Caco-2 (cell line): Measurements from ENCODE around the gene LRRC46. TPM values are rescaled to one million over a fixed set of nuclear protein-coding genes. Genes with fewer than 3 reads are reported as not detected.

Experiments
- BruUV-seq: library from RNA; stranded (reverse); fragments of 400-500 nt; replicated peaks from 2 replicates; lab custom pipeline; 2021; lab: Mats Ljungman, UMichigan
- CTCF ChIA-PET: fragments of 300-600 bp; sonication (Branson Sonifier 250); formaldehyde crosslinking; loops from one replicate; lab custom pipeline; 2022; ENCODE audit warnings: antibody characterized with exemption; lab: Charles Lee
- POLR2A ChIA-PET: fragments of 300-600 bp; sonication (Branson Sonifier 250); formaldehyde crosslinking; loops from one replicate; lab custom pipeline; 2022; ENCODE audit warnings: antibody characterized with exemption; lab: Charles Lee
- DNase-seq, 2 experiments: peaks; one replicate each; pipeline versions ENCODE4 v3.0.0 to v3.0.0-alpha.2; 2020 to 2022
- H3K27me3 ChIP-seq: replicated peaks from 2 replicates; pipeline ENCODE4 v1.6.0; 2011; ENCODE audit warnings: low read length; ENCODE audit not compliant: control insufficient read depth, insufficient read depth
- H3K36me3 ChIP-seq: 2 replicates; pipeline ENCODE4 v1.5.1; 2011; ENCODE audit warnings: low read length; ENCODE audit not compliant: control insufficient read depth, insufficient read depth
- H3K4me1 ChIP-seq: fragments of 250-450 bp; sonication (Bioruptor Pico); 2 replicates; pipeline ENCODE4 v1.5.1; 2020; ENCODE audit warnings: mild to moderate bottlenecking
- H3K4me3 ChIP-seq: 2 replicates; pipeline ENCODE4 v1.5.1; 2011; ENCODE audit warnings: low read depth, mild to moderate bottlenecking, control low read depth, low read length
- H3K9me3 ChIP-seq: fragments of 250-450 bp; sonication (Bioruptor Pico); 2 replicates; pipeline ENCODE4 v1.5.1; 2020; ENCODE audit warnings: mild to moderate bottlenecking, moderate library complexity
- H3K27ac Mint-ChIP-seq: one replicate; pipeline ENCODE4 v1.8.0; 2022; ENCODE audit warnings: mixed read lengths; ENCODE audit not compliant: unreplicated experiment
- H3K27me3 Mint-ChIP-seq: one replicate; pipeline ENCODE4 v1.8.0; 2022; ENCODE audit warnings: mixed read lengths; ENCODE audit not compliant: insufficient read depth, unreplicated experiment
- H3K36me3 Mint-ChIP-seq: one replicate; pipeline ENCODE4 v1.8.0; 2022; ENCODE audit warnings: mild to moderate bottlenecking, mixed read lengths; ENCODE audit not compliant: insufficient read depth, unreplicated experiment
- H3K4me1 Mint-ChIP-seq: one replicate; pipeline ENCODE4 v1.8.0; 2022; ENCODE audit warnings: low read depth, mixed read lengths; ENCODE audit not compliant: unreplicated experiment
- H3K4me3 Mint-ChIP-seq: one replicate; pipeline ENCODE4 v1.8.0; 2022; ENCODE audit warnings: mild to moderate bottlenecking, moderate library complexity, mixed read lengths; ENCODE audit not compliant: unreplicated experiment
- H3K9me3 Mint-ChIP-seq: one replicate; pipeline ENCODE4 v1.8.0; 2022; ENCODE audit warnings: mixed read lengths; ENCODE audit not compliant: unreplicated experiment
- intact Hi-C: fragments of 100-400 bp; cut with micrococcal nuclease; formaldehyde crosslinking; loops from one replicate; pipeline ENCODE4 v1.10.0; 2022; ENCODE audit not compliant: unreplicated experiment
- total RNA-seq: library from RNA; stranded (reverse); gene quantifications from 2 replicates; pipeline ENCODE4 v1.2.3, GENCODE V29; 2022
- TF ChIP-seq, protein P1 (sequence below), 2 experiments: fragments of 200-600 bp in 1 of 2; IDR thresholded peaks; 1 replicate in 1 of 2; 2 replicates in 1 of 2; pipeline versions ENCODE4 v1.5.1 to v1.8.0; 2011 to 2022; ENCODE audit warnings: antibody characterized with exemption in 1 of 2, control low read depth in 1 of 2, inconsistent platforms in 1 of 2, low read depth in 1 of 2, low read length in 1 of 2, mild to moderate bottlenecking in 1 of 2, moderate library complexity in 1 of 2; ENCODE audit not compliant: insufficient read depth in 1 of 2, severe bottlenecking in 1 of 2, unreplicated experiment in 1 of 2

The LRRC46 gene
- total RNA-seq, 1 experiment from 2014 or later = 2.3 TPM

DNA sequence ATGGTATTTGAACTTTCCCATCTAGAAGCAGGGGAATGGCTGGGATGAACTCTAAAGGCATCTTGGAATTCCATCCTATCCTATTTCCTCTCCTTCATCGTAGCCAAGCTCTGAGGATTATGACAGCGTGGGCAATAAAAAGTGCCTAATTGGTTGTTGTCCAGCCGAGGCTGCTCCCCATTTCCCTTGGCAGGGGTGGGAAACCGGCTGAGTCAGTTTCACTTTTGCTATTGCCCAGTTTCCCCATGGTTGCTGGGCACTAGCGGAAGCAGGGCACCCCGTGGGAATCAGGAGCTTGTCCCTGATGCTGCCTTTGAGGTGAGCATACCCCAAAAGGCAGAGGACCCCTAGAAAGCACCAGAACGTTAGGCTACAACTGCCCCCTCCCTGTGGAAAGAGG lies 50.8 kb downstream of the LRRC46 start:
- no peak overlapping the region for H3K4me3 Mint-ChIP-seq
- H3K4me1 Mint-ChIP-seq = peaks cover 42% of the 10 kb centered on the region
- H3K27me3 ChIP-seq = no peaks in the 10 kb centered on the region
- peaks cover 71% of the 10 kb centered on the region for H3K4me1 ChIP-seq
- H3K36me3 Mint-ChIP-seq = peaks cover 7% of the 10 kb centered on the region
- H3K9me3 ChIP-seq = no peaks in the 10 kb centered on the region
- H3K4me3 ChIP-seq = no peak overlapping the region
- DNase-seq = no peak
- H3K9me3 Mint-ChIP-seq = no peaks in the 10 kb centered on the region
- TF ChIP-seq, protein P1, sequence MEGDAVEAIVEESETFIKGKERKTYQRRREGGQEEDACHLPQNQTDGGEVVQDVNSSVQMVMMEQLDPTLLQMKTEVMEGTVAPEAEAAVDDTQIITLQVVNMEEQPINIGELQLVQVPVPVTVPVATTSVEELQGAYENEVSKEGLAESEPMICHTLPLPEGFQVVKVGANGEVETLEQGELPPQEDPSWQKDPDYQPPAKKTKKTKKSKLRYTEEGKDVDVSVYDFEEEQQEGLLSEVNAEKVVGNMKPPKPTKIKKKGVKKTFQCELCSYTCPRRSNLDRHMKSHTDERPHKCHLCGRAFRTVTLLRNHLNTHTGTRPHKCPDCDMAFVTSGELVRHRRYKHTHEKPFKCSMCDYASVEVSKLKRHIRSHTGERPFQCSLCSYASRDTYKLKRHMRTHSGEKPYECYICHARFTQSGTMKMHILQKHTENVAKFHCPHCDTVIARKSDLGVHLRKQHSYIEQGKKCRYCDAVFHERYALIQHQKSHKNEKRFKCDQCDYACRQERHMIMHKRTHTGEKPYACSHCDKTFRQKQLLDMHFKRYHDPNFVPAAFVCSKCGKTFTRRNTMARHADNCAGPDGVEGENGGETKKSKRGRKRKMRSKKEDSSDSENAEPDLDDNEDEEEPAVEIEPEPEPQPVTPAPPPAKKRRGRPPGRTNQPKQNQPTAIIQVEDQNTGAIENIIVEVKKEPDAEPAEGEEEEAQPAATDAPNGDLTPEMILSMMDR (IDR thresholded peaks at IDR 0.05; ENCODE audit: insufficient read depth in 1 of 2, low read depth in 1 of 2, low read length in 1 of 2, severe bottlenecking in 1 of 2, unreplicated experiment in 1 of 2) = no peak
- intact Hi-C loops = no loop called here
- BruUV-seq = no TSS peak
- no peak overlapping the region for H3K27ac Mint-ChIP-seq
- no peaks in the 10 kb centered on the region for H3K36me3 ChIP-seq
- H3K27me3 Mint-ChIP-seq = no peaks in the 10 kb centered on the region
- ChIA-PET CTCF (interaction anchor here (1.4 to 15.7 kb wide), 3 partner anchors 8 to 37 kb away, joined by 7 to 904 read pairs (median 8); partner anchors contain the start of genes SCRN2, SP2 and SP6), POLR2A (no interaction called here)

DNA sequence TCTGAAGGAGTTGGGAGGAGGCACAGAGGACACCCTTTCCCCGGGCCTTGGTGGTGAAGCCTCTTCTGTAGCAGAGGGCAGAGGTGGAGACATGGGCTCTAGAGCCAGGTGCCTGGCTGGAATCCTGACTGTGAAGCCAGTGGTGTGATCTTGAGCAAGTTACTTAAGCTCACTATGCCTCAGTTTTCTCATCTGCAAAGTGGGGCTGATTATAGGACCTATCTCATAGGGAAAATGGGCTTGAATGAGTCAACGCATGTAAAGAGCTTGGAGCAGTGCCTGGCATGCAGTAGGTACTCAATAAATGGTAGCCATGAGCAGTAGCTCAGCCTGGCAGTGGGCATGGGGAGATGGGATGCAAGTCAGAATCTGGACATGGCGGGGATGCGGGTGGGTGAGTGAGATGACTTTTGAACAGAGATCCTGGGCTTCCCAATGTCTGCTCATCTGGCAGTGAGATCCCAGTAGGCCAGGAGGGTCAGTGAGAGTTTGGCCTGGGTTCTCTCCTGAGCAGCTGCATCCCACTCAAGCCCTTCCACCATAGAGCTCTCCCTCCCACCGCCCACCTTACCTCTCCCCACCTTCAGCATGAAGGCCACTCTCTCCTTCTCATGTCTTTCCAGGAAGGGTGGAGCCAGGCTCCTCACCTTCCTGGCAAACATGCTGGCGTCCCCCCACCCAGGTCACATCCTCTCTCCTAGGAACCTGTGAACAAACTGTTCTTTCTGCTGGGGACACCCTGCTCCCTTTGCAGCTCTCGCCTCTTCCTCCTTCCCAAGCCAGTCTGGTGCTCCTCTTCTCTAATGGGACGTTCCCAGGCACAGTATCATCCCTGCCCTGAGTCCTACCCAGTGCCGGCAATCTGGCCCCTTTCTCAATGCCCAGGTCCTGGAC lies 51.5 kb downstream of the LRRC46 start:
- Mint-ChIP-seq H3K36me3 (peaks cover 7% of the 10 kb centered on the region), H3K4me1 (peaks cover 41% of the 10 kb centered on the region), H3K9me3 (no peaks in the 10 kb centered on the region), H3K4me3 (no peak overlapping the region), H3K27ac (peak overlapping the region; percentile 1), H3K27me3 (no peaks in the 10 kb centered on the region)
- Histone ChIP-seq H3K36me3 (no peaks in the 10 kb centered on the region), H3K4me1 (peaks cover 64% of the 10 kb centered on the region), H3K9me3 (no peaks in the 10 kb centered on the region), H3K4me3 (no peak overlapping the region), H3K27me3 (no peaks in the 10 kb centered on the region)
- intact Hi-C loops = no loop called here
- ChIA-PET POLR2A (interaction anchor here (0.5 to 3.2 kb wide), 3 partner anchors 31 to 165 kb away, joined by 5 to 14 read pairs (median 9); partner anchors contain the start of genes LRRC46, MRPL10 and NFE2L1), CTCF (interaction anchor here (0.6 to 15.7 kb wide), 5 partner anchors 11 to 556 kb away, joined by 3 to 904 read pairs (median 18); partner anchors contain the start of genes LRRC46, MRPL10, SCRN2 and SP2)
- TF ChIP-seq, protein P1 (IDR thresholded peaks at IDR 0.05; ENCODE audit: insufficient read depth in 1 of 2, low read depth in 1 of 2, low read length in 1 of 2, severe bottlenecking in 1 of 2, unreplicated experiment in 1 of 2) = no peak
- DNase-seq = no peak
- BruUV-seq = no TSS peak
